OCI-M2 (cell line): Measurements from ENCODE around the gene SMG6.
"Not testable (repeated sequence)": the region's sequence is repeated elsewhere in the genome, so short reads cannot be mapped to it uniquely, and the experiment has no call there.

ENCODE experiments used
- DNase-seq: peaks from one replicate; lab custom pipeline; 2025; ENCODE audit not compliant: unreplicated experiment; lab: John Stamatoyannopoulos, UW

The SMG6 gene

GRCh38 chr17:2309338-2310154, 6.0 kb upstream of the SMG6 start:
- DNase-seq, result no peak

GRCh38 chr17:2304931-2305330, 1.3 kb upstream of the SMG6 start:
- DNase-seq, result no peak

- no peak for DNase-seq
These were observed 794 bp downstream of the SMG6 start for GRCh38 chr17:2302778-2303203.

GRCh38 chr17:2299756-2300155, 3.8 kb downstream of the SMG6 start:
- DNase-seq, result no peak

GRCh38 chr17:2299136-2299535, 4.4 kb downstream of the SMG6 start:
- no peak for DNase-seq

GRCh38 chr17:2297023-2297422, 6.6 kb downstream of the SMG6 start:
- DNase-seq, result no peak

- no peak for DNase-seq
These were observed 8.0 kb downstream of the SMG6 start for GRCh38 chr17:2295575-2295974.

- no peak for DNase-seq
These were observed 11.5 kb downstream of the SMG6 start for GRCh38 chr17:2292100-2292499.

GRCh38 chr17:2289878-2290478, 13.6 kb downstream of the SMG6 start:
- DNase-seq, result no peak

GRCh38 chr17:2283302-2283701, 20.3 kb downstream of the SMG6 start:
- no peak for DNase-seq

- DNase-seq, result no peak
These were observed 21.2 kb downstream of the SMG6 start for GRCh38 chr17:2282297-2282873.

- no peak for DNase-seq
These were observed 23.9 kb downstream of the SMG6 start for GRCh38 chr17:2279707-2280106.

- DNase-seq, result no peak
These were observed 26.0 kb downstream of the SMG6 start for GRCh38 chr17:2277429-2278170.

- DNase-seq, result no peak
These were observed 27.9 kb downstream of the SMG6 start for GRCh38 chr17:2275722-2276121.

GRCh38 chr17:2274414-2274813, 29.2 kb downstream of the SMG6 start:
- no peak for DNase-seq

- DNase-seq, result no peak
These were observed 31.4 kb downstream of the SMG6 start for GRCh38 chr17:2271985-2272702.

- DNase-seq, result no peak
These were observed 36.2 kb downstream of the SMG6 start for GRCh38 chr17:2267354-2267753.

GRCh38 chr17:2266865-2267228, 36.7 kb downstream of the SMG6 start:
- DNase-seq, result no peak

GRCh38 chr17:2266045-2266864, 37.3 kb downstream of the SMG6 start:
- no peak for DNase-seq

- DNase-seq, result not testable (repeated sequence)
These were observed 38.4 kb downstream of the SMG6 start for GRCh38 chr17:2265166-2265565.
